Mesendoderm (in vitro differentiated cells): ENCODE measurements around the gene ANO9.

Source experiments
- DNase-seq: peaks from one replicate; pipeline ENCODE4 v3.0.0; 2013
- H2AK5ac ChIP-seq: 2 replicates; pipeline ENCODE4 v1.6.1; 2013; ENCODE audit warnings: low read length, inconsistent platforms
- H2BK120ac ChIP-seq: 2 replicates; pipeline ENCODE4 v1.6.1; 2013; ENCODE audit warnings: low read depth, mild to moderate bottlenecking, low read length, moderate library complexity, mixed read lengths
- H2BK15ac ChIP-seq: replicated peaks from 2 replicates; pipeline ENCODE4 v1.6.1; 2013; ENCODE audit warnings: low read depth, mild to moderate bottlenecking, moderate library complexity
- H2BK5ac ChIP-seq: 2 replicates; pipeline ENCODE4 v1.6.1; 2013; ENCODE audit warnings: low read length, inconsistent platforms
- H3K18ac ChIP-seq: 2 replicates; pipeline ENCODE4 v1.6.1; 2013; ENCODE audit warnings: mild to moderate bottlenecking, low read length, mixed read lengths
- H3K23ac ChIP-seq: one replicate; pipeline ENCODE4 v1.6.1; 2013; ENCODE audit warnings: low read length
- H3K27ac ChIP-seq: 2 replicates; pipeline ENCODE4 v1.5.1; 2013; ENCODE audit warnings: low read depth, mild to moderate bottlenecking, inconsistent platforms, low read length, moderate library complexity
- H3K27me3 ChIP-seq: 2 replicates; pipeline ENCODE4 v1.6.1; 2013; ENCODE audit warnings: low read length, control low read depth, mild to moderate bottlenecking, inconsistent platforms; ENCODE audit not compliant: insufficient read depth, poor library complexity
- H3K36me3 ChIP-seq: 2 replicates; pipeline ENCODE4 v1.6.1; 2013; ENCODE audit warnings: low read length, inconsistent platforms; ENCODE audit not compliant: control insufficient read depth, insufficient read depth
- H3K4ac ChIP-seq: one replicate; pipeline ENCODE4 v1.6.1; 2013; ENCODE audit warnings: low read depth, mild to moderate bottlenecking, low read length, moderate library complexity
- H3K4me1 ChIP-seq: 2 replicates; pipeline ENCODE4 v1.6.1; 2013; ENCODE audit warnings: low read depth, low read length, inconsistent platforms; ENCODE audit not compliant: control insufficient read depth
- H3K4me2 ChIP-seq: 2 replicates; pipeline ENCODE4 v1.6.1; 2013; ENCODE audit warnings: low read length
- H3K4me3 ChIP-seq: 2 replicates; pipeline ENCODE4 v1.5.1; 2013; ENCODE audit warnings: mild to moderate bottlenecking, low read length
- H3K56ac ChIP-seq: one replicate; pipeline ENCODE4 v1.6.1; 2013; ENCODE audit warnings: low read length
- H3K79me1 ChIP-seq: 2 replicates; pipeline ENCODE4 v1.6.1; 2013; ENCODE audit warnings: low read length, inconsistent platforms
- H3K79me2 ChIP-seq: 2 replicates; pipeline ENCODE4 v1.6.1; 2013; ENCODE audit warnings: mild to moderate bottlenecking, low read length; ENCODE audit not compliant: control insufficient read depth, insufficient read depth
- H3K9ac ChIP-seq: 2 replicates; pipeline ENCODE4 v1.6.1; 2013; ENCODE audit warnings: low read length, inconsistent platforms
- H4K5ac ChIP-seq: one replicate; pipeline ENCODE4 v1.6.1; 2013; ENCODE audit warnings: low read length
- H4K8ac ChIP-seq: one replicate; pipeline ENCODE4 v1.6.1; 2013; ENCODE audit warnings: low read depth, mild to moderate bottlenecking, control low read depth, low read length, moderate library complexity
- WGBS: extraction: QIAGEN DNeasy Blood & Tissue Kit; methylation state at CpG from one replicate; pipeline ENCODE4 v1.1.7; 2013; ENCODE audit warnings: low lambda C conversion rate, missing lambda C conversion rate; ENCODE audit not compliant: insufficient coverage; ENCODE audit errors: extremely low coverage; 5-methylcytosine and 5-hydroxymethylcytosine counted together

The ANO9 gene

DNA sequence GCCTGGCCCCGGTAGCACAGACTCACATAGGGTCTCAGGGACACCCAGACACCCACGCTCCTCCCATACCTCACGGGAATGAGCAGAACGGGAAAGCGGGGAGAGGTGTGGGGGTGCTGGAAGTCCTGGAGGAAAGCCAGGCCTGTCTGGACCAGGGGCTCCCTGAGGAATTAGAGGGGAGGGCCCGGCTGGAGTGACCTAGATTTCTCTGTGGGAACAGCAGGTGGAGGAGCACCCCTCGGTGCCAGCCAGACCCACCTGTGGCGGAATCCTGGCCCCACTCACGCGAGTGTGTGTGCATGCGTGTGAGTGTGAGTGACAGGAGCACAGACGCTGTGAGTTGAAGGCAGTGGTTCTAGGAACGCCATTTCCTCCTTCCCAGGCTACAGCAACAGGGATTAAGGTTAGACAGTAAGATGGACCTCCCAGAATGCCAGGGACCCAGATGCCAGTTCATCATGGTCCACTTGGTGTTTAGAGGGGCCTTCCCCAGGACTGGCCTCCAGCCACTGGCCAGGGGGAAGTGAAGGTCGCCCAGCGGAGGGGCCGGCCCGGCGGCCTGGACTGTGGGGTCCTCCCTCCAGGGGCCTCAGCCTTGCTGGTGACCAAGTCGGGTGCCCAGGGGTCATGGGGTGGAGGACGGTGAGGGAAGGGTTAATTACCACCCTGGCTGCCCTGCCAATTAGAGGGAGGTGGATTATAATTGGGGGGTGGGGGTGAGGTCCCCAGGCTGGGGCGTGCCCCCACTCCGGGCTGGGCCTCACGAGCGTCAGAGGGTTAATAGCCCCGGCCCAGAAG, 46.8 kb downstream of the ANO9 start:
- Histone ChIP-seq H3K4me3 (no peak overlapping the region), H3K36me3 (no peaks in the 10 kb centered on the region), H3K27me3 (no peaks in the 10 kb centered on the region), H3K27ac (no peak overlapping the region), H3K23ac (no peak overlapping the region), H2BK120ac (no peak overlapping the region), H3K79me1 (no peaks in the 10 kb centered on the region), H3K4ac (no peak overlapping the region), H3K4me2 (peak overlapping the region; percentile 68), H2AK5ac (peak overlapping the region; percentile 6), H3K56ac (peak overlapping the region; percentile 94), H3K9ac (peak overlapping the region; percentile 89), H3K18ac (no peak overlapping the region), H2BK15ac (no peak overlapping the region), H2BK5ac (no peak overlapping the region), H3K4me1 (peaks cover 4% of the 10 kb centered on the region), H3K79me2 (no peaks in the 10 kb centered on the region), H4K5ac (no peak overlapping the region), H4K8ac (no peak overlapping the region)
- DNase-seq, result no peak
- no CpG with 5 or more reads among the region's 25 CpGs for WGBS

DNA sequence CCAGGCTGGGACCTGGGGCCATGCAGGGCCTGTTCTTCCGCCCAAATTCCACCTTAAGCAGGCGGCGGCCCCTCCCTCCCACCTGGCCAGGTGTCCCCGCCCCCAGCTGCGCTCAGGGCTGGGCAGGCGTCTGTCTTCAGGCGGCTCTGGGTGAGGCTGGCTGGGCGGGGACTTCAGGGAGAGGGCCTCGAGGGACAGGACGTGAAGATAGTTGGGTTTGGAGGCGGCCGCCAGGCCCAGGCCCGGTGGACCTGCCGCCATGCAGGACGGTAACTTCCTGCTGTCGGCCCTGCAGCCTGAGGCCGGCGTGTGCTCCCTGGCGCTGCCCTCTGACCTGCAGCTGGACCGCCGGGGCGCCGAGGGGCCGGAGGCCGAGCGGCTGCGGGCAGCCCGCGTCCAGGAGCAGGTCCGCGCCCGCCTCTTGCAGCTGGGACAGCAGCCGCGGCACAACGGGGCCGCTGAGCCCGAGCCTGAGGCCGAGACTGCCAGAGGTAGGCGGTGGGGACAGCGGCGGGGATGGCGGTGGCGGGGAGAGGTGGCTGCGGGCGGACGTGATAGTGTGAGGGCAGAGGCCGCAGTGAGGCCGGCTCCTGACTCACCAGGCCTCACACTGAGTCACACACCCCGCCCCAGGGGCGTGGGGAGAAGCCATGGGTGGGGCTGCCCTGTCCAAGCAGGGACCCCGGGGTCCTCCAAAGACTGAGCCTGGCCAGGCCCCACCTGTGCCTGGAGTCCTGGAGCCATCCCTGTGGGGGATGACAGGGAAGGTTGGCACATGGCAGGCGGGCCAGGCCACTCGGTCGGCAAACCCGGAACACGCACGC, 47.6 kb downstream of the ANO9 start, which contains the start of gene PKP3:
PKP3 (plus strand) TSS at position 176 of the 824 bp plus-strand sequence; CDS start at position 260, 84 bp downstream.
- Histone ChIP-seq H4K5ac (no peak within 1 kb of the TSS), H3K9ac (peak within 1 kb of the TSS; percentile 89), H3K4me1 (peaks cover 4% of the 10 kb centered on the region), H3K27me3 (no peaks in the 10 kb centered on the region), H3K18ac (peak within 1 kb of the TSS; percentile 53), H3K4me2 (peak within 1 kb of the TSS; percentile 68), H3K79me1 (no peaks in the 10 kb centered on the region), H3K4me3 (peak within 1 kb of the TSS; percentile 40), H2BK120ac (no peak within 1 kb of the TSS), H2BK5ac (no peak within 1 kb of the TSS), H3K56ac (peak within 1 kb of the TSS; percentile 94), H3K36me3 (no peaks in the 10 kb centered on the region), H3K27ac (peak within 1 kb of the TSS; percentile 36), H4K8ac (no peak within 1 kb of the TSS), H2AK5ac (peak within 1 kb of the TSS; percentile 78), H3K23ac (no peak within 1 kb of the TSS), H3K4ac (peak within 1 kb of the TSS; percentile 48), H3K79me2 (no peaks in the 10 kb centered on the region), H2BK15ac (no peak within 1 kb of the TSS)
- peak; percentile 81 for DNase-seq
- no CpG with 5 or more reads among the region's 57 CpGs for WGBS

DNA sequence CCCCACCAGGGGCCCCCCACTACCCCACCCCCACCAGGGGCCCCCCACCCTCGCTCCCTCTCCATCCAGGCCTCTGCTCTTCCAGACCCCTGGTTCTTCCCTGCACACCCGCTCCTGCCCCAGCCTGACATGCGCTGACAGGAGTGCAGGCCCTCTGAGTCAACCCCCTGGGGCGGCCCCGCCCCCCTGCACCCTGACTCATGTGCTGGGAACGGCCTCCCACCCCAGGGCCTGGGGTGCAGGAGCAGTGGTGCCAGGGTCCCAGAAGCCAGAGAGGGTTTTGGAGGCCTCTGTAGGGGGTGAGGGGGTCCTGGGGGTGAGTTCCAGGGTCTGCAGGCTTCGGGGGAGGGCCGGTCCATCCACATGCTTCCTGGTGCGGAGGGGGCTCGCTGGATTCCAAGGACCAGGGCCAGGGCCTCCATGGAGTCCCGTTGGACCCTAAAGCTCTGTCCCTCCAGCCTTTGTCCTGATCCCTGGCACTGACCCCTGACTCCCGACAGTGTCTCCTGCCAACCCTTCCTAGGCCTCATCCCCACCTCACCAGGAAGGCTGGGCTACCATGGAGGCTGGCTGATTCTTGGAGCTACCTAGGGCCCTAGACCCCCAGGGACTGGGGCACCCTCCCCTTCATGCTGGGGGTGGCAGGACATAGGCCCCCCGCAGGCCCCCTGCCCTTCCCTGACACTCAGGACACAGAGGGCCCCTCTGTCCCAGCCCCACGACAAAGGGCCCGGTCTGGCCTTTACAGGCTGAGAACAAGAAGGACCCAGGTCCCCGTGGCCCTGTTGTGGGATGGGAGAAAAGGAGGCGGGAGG, 48.4 kb downstream of the ANO9 start:
- Histone ChIP-seq H3K27ac (peak overlapping the region; percentile 36), H3K79me2 (no peaks in the 10 kb centered on the region), H3K27me3 (no peaks in the 10 kb centered on the region), H3K23ac (no peak overlapping the region), H3K79me1 (no peaks in the 10 kb centered on the region), H3K56ac (peak overlapping the region; percentile 94), H2BK120ac (no peak overlapping the region), H3K18ac (peak overlapping the region; percentile 46), H3K4ac (no peak overlapping the region), H4K8ac (no peak overlapping the region), H4K5ac (no peak overlapping the region), H3K4me1 (peaks cover 4% of the 10 kb centered on the region), H3K4me3 (no peak overlapping the region), H2BK15ac (no peak overlapping the region), H3K9ac (peak overlapping the region; percentile 41), H3K4me2 (no peak overlapping the region), H2AK5ac (peak overlapping the region; percentile 78), H3K36me3 (no peaks in the 10 kb centered on the region), H2BK5ac (no peak overlapping the region)
- WGBS, result no CpG with 5 or more reads among the region's 17 CpGs
- DNase-seq, result no peak

DNA sequence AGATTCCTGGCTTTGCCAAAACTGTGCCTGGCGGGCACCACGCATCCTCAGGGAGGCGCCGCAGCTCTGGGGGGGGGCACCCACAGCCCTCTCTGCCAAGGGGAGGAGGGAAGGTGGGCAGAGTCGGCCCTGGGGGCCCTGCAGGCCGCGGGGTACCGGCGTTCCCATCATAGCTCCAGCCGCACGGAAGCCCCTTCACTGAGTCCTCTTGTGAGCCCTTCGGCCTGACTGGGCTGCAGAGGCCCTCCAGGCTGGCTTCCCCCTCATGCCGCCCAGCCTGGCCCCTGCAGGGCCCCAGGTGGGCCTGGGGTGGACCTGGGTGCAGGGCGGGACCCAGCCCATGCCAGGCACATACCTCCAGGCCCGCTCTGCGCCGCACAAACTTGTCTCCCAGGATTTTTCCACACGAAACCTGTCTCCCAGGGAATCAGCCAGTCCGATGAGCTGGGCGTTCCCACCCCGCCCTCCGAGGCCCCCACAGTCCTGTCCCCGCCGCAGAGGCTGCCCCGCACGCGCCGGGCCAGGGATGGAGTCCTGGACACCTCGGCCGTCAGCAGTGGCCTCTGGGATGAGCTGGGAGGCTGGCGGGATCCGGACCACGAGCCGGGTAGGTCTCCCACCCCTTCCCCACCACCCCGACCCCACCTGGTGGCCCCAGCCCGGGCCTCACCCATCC, 49.6 kb downstream of the ANO9 start:
- Histone ChIP-seq H3K27me3 (no peaks in the 10 kb centered on the region), H3K4ac (no peak overlapping the region), H3K9ac (no peak overlapping the region), H3K79me2 (no peaks in the 10 kb centered on the region), H2BK5ac (no peak overlapping the region), H2BK120ac (no peak overlapping the region), H3K23ac (no peak overlapping the region), H3K4me3 (no peak overlapping the region), H4K5ac (no peak overlapping the region), H2BK15ac (no peak overlapping the region), H3K79me1 (no peaks in the 10 kb centered on the region), H3K36me3 (no peaks in the 10 kb centered on the region), H4K8ac (no peak overlapping the region), H2AK5ac (no peak overlapping the region), H3K56ac (no peak overlapping the region), H3K18ac (no peak overlapping the region), H3K27ac (no peak overlapping the region), H3K4me2 (no peak overlapping the region), H3K4me1 (peaks cover 4% of the 10 kb centered on the region)
- no CpG with 5 or more reads among the region's 36 CpGs for WGBS
- no peak for DNase-seq
